ENCODE data around the gene MEST. TPM values are rescaled to one million over a fixed set of nuclear protein-coding genes. Genes with fewer than 3 reads are reported as not detected.
"Not testable (repeated sequence)": the region's sequence is repeated elsewhere in the genome, so short reads cannot be mapped to it uniquely, and the experiment has no call there.

The MEST gene, protein sequence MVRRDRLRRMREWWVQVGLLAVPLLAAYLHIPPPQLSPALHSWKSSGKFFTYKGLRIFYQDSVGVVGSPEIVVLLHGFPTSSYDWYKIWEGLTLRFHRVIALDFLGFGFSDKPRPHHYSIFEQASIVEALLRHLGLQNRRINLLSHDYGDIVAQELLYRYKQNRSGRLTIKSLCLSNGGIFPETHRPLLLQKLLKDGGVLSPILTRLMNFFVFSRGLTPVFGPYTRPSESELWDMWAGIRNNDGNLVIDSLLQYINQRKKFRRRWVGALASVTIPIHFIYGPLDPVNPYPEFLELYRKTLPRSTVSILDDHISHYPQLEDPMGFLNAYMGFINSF
- total RNA-seq (ENCODE audit: low replicate concordance) = 489 and 572 TPM in 2 replicates
- long read RNA-seq, transcript MEST-202 (12 exons, 2,443 nt) = minor isoform, 276 of 1,190 reads
- long read RNA-seq, transcript MEST-211 (12 exons, 2,411 nt) = minor isoform, 7 of 1,190 reads
- long read RNA-seq, transcript MEST-201 (12 exons, 2,505 nt) = major isoform, 638 of 1,190 reads
- long read RNA-seq, transcript MEST-206 (11 exons, 2,337 nt) = minor isoform, 10 of 1,190 reads
- long read RNA-seq, partial matches to known transcripts = 159 of 1,190 reads
- long read RNA-seq, other reads (novel, unspliced or antisense) = 98 of 1,190 reads

DNA sequence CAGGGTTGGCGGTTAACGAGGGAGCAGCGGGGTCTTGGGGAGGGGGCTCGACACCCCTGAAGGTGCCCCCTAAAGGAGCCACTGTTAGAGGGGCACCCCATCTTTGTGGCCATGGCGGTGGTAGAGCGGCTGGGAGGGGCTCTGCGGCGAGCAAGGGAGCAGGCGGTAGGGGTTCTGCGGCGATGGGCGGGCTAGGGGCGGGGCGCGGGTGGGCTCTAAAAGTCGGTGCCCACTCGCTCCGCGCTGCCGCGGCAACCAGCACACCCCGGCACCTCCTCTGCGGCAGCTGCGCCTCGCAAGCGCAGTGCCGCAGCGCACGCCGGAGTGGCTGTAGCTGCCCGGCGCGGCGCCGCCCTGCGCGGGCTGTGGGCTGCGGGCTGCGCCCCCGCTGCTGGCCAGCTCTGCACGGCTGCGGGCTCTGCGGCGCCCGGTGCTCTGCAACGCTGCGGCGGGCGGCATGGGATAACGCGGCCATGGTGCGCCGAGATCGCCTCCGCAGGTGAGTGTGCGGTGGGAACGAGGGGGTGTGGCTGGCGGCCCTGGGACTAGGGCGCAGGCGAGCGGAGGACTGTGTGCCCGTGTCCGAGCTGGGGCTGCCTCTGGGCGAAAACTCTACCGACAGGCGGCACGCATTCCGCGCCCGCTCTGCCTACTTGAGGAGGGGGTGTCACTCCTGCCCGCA lies at the start of gene MEST:
Gene MEST, plus strand, starts transcription at position 245 of the 682 bp plus-strand sequence. Its CDS starts 229 bp downstream, at position 474.
- peak within 1 kb of the TSS; percentile 95 for H3K4me3 Mint-ChIP-seq
- H3K27me3 Mint-ChIP-seq = no peaks in the 10 kb centered on the region
- peaks cover 40% of the 10 kb centered on the region for H3K36me3 Mint-ChIP-seq
- H3K27ac Mint-ChIP-seq = peak within 1 kb of the TSS; percentile 83
- peaks cover 41% of the 10 kb centered on the region for H3K4me1 Mint-ChIP-seq (ENCODE audit: unreplicated experiment)
- no peak for DNase-seq (ENCODE audit: extremely low spot score, unreplicated experiment)
- TF ChIP-seq, protein P1, sequence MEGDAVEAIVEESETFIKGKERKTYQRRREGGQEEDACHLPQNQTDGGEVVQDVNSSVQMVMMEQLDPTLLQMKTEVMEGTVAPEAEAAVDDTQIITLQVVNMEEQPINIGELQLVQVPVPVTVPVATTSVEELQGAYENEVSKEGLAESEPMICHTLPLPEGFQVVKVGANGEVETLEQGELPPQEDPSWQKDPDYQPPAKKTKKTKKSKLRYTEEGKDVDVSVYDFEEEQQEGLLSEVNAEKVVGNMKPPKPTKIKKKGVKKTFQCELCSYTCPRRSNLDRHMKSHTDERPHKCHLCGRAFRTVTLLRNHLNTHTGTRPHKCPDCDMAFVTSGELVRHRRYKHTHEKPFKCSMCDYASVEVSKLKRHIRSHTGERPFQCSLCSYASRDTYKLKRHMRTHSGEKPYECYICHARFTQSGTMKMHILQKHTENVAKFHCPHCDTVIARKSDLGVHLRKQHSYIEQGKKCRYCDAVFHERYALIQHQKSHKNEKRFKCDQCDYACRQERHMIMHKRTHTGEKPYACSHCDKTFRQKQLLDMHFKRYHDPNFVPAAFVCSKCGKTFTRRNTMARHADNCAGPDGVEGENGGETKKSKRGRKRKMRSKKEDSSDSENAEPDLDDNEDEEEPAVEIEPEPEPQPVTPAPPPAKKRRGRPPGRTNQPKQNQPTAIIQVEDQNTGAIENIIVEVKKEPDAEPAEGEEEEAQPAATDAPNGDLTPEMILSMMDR (conservative IDR thresholded peaks at IDR 0.05) = peak; percentile 13
- H3K9me3 Mint-ChIP-seq = no peaks in the 10 kb centered on the region

DNA sequence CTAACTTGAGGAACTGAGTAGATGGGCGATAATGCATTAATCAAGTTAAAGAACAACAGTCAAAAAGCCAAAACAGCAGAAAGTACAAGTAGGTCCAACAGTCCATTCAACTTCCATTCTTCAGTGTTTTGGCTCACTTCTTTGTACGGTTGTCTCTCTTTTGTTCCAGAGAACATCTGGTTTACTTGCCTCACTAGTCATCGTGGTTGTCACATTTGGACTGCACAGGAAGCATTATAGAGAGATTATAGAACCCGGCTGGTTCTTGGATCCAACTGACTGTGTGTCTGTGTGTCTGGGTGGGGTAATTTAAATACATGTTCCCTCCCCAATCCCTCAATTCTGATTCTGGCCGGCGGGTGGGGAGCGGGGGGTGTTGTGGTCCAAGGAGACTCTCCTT lies 49.3 kb upstream of the MEST start:
- H3K27me3 Mint-ChIP-seq = no peaks in the 10 kb centered on the region
- H3K4me1 Mint-ChIP-seq (ENCODE audit: unreplicated experiment) = peaks cover 45% of the 10 kb centered on the region
- no peak overlapping the region for H3K27ac Mint-ChIP-seq
- peak overlapping the region; percentile 100 for H3K4me3 Mint-ChIP-seq
- H3K9me3 Mint-ChIP-seq = peaks cover 18% of the 10 kb centered on the region
- H3K36me3 Mint-ChIP-seq = peaks cover 27% of the 10 kb centered on the region
- DNase-seq (ENCODE audit: extremely low spot score, unreplicated experiment) = no peak
- TF ChIP-seq, protein P1 (conservative IDR thresholded peaks at IDR 0.05) = no peak

DNA sequence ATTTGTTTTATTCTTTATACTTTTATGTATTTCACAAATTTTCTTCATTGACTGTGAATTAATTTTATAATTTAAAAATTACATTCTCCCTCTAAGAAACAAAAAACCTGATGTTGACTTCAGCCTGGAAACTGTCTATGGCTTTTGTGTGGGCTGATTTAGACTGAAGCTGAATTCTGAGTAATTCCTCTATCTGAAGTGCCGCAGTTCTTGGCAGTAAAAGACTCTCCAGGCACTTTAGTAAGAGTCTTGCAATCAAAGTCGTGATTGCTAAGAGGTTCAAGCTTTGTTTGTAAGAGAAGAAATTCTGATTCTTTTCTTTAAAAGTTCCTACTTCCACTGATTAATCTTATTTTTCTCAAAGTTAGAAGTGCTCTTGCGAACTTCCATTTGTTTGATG lies 47.7 kb upstream of the MEST start:
- peaks cover 20% of the 10 kb centered on the region for H3K36me3 Mint-ChIP-seq
- peaks cover 37% of the 10 kb centered on the region for H3K4me1 Mint-ChIP-seq (ENCODE audit: unreplicated experiment)
- H3K4me3 Mint-ChIP-seq = no peak overlapping the region
- no peak overlapping the region for H3K27ac Mint-ChIP-seq
- peaks cover 14% of the 10 kb centered on the region for H3K9me3 Mint-ChIP-seq
- H3K27me3 Mint-ChIP-seq = no peaks in the 10 kb centered on the region
- DNase-seq (ENCODE audit: extremely low spot score, unreplicated experiment) = no peak
- TF ChIP-seq, protein P1 (conservative IDR thresholded peaks at IDR 0.05) = no peak

DNA sequence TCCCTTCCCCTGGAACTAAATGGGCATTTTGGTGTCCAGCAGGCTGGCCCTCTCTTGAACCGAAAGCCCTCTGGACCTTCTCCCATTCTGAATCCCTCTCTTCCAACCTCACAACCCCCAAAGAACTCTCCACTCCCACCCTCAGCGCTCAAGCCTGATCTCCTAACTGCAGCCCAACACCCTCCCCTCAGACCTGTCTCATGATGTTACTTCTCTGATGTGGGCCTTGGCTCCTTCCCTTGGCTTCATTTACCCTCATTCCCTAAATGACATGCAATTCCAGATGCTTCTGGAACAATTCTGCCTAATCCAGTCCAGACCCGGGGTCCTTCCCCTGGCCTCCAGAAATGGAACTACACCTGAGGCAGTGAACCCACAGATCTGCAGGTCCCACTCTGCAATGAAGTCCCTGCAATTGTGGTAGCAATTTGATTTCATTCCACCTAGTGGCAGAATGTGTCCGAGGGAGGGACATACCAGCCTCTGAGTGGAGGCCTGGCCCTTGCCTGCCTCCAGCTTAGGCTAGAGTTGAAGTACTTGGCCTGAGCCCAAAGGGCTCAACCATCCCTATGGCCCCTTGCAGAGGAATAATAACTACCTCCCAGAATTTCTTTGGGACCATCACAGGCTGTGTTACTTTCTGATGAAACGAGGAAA lies 47.0 kb upstream of the MEST start:
- no peaks in the 10 kb centered on the region for H3K27me3 Mint-ChIP-seq
- TF ChIP-seq, protein P1 (conservative IDR thresholded peaks at IDR 0.05) = peak; percentile 20
- DNase-seq (ENCODE audit: extremely low spot score, unreplicated experiment) = no peak
- no peak overlapping the region for H3K27ac Mint-ChIP-seq
- peaks cover 14% of the 10 kb centered on the region for H3K9me3 Mint-ChIP-seq
- peaks cover 14% of the 10 kb centered on the region for H3K36me3 Mint-ChIP-seq
- no peak overlapping the region for H3K4me3 Mint-ChIP-seq
- H3K4me1 Mint-ChIP-seq (ENCODE audit: unreplicated experiment) = peaks cover 30% of the 10 kb centered on the region

DNA sequence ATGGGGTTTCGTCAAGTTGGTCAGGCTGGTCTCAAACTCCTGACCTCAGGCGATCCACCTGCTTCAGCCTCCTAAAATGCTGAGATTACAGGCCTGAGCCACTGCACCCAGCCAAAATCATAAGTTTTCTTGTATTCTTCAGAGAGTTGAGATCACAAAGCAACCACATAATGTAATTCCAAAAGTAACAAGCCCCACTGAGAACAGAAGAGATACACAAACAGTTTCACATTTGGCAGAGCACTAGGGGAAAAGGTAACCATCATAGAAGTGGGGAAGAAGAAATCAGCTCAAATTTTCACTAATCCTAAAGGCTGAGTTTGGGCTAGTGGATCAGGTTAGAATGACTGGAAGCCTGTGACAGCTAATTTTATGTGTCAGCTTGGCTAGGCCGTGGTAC lies 45.6 kb upstream of the MEST start:
- TF ChIP-seq, protein P1 (conservative IDR thresholded peaks at IDR 0.05) = no peak
- no peak for DNase-seq (ENCODE audit: extremely low spot score, unreplicated experiment)
- peaks cover 5% of the 10 kb centered on the region for H3K36me3 Mint-ChIP-seq
- H3K9me3 Mint-ChIP-seq = peaks cover 5% of the 10 kb centered on the region
- H3K27me3 Mint-ChIP-seq = no peaks in the 10 kb centered on the region
- H3K4me3 Mint-ChIP-seq = no peak overlapping the region
- H3K27ac Mint-ChIP-seq = no peak overlapping the region
- H3K4me1 Mint-ChIP-seq (ENCODE audit: unreplicated experiment) = peaks cover 20% of the 10 kb centered on the region

DNA sequence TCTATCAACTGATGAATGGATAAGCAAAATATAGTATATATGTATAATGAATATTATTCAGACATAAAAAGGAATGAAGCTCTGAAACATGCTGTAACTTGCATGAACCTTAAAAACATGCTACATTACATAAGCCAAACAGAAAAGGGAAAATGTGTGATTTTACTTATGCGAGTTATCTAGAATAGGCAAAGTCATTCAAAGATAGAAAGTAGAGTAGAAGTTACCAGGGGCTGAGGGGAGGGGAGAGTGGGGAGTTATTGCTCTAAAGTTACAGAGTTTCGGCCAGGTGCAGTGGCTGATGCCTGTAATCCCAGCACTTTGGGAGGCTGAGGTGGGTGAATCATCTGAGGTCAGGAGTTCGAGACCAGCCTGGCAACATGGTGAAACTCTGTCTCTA lies 40.5 kb upstream of the MEST start:
- not testable (repeated sequence) for H3K4me3 Mint-ChIP-seq; H3K36me3 Mint-ChIP-seq; H3K9me3 Mint-ChIP-seq; DNase-seq (ENCODE audit: extremely low spot score, unreplicated experiment); H3K27me3 Mint-ChIP-seq; H3K4me1 Mint-ChIP-seq (ENCODE audit: unreplicated experiment); H3K27ac Mint-ChIP-seq
